HEK293 (cell line): Measurements from ENCODE around the gene CPN2.
A peak's percentile ranks its signal among the peaks of the same experiment; 100 is the strongest.

Experiments
- CTCF ChIP-seq: fragments of 450-650 bp; formaldehyde crosslinking; IDR thresholded peaks from 2 replicates; pipeline ENCODE4 v1.5.1; 2016; ENCODE audit warnings: missing biosample characterization, missing genetic modification characterization
- KLF1 ChIP-seq: fragments of 450-650 bp; formaldehyde crosslinking; IDR thresholded peaks from 2 replicates; pipeline ENCODE4 v1.5.1; 2016; ENCODE audit warnings: missing biosample characterization, missing genetic modification characterization
- KLF9 ChIP-seq: fragments of 450-650 bp; formaldehyde crosslinking; IDR thresholded peaks from 2 replicates; pipeline ENCODE4 v1.5.1; 2016; ENCODE audit warnings: missing biosample characterization, missing genetic modification characterization, low read depth
- PBX3 ChIP-seq: sonication (generic); formaldehyde crosslinking; IDR thresholded peaks from 2 replicates; pipeline ENCODE4 v1.8.1; 2022; ENCODE audit warnings: mild to moderate bottlenecking, moderate library complexity, missing genetic modification reagents
- REST ChIP-seq: fragments of 450-650 bp; formaldehyde crosslinking; IDR thresholded peaks from 2 replicates; pipeline ENCODE4 v1.5.1; 2016; ENCODE audit warnings: missing biosample characterization, missing genetic modification characterization
- YY1 ChIP-seq: fragments of 450-650 bp; formaldehyde crosslinking; IDR thresholded peaks from 2 replicates; pipeline ENCODE4 v1.5.1; 2018; ENCODE audit warnings: missing biosample characterization, missing genetic modification characterization
- ZBTB6 ChIP-seq: fragments of 450-650 bp; formaldehyde crosslinking; IDR thresholded peaks from 2 replicates; pipeline ENCODE4 v1.5.1; 2017; ENCODE audit warnings: missing biosample characterization, missing genetic modification characterization
- ZIC2 ChIP-seq: fragments of 450-650 bp; formaldehyde crosslinking; IDR thresholded peaks from 2 replicates; pipeline ENCODE4 v1.5.1; 2016; ENCODE audit warnings: missing biosample characterization, missing genetic modification characterization
- ZNF114 ChIP-seq: fragments of 450-650 bp; formaldehyde crosslinking; IDR thresholded peaks from 2 replicates; pipeline ENCODE4 v1.5.0; 2017; ENCODE audit warnings: missing biosample characterization, missing genetic modification characterization
- ZNF274 ChIP-seq, 2 experiments: fragments of 200-500 bp in 1 of 2; fragments of 450-650 bp in 1 of 2; sonication (Bioruptor generic) in 1 of 2; formaldehyde crosslinking in 1 of 2; IDR thresholded peaks; 2 replicates each; pipeline versions ENCODE4 v1.5.1 to v1.6.1; 2014 to 2016; ENCODE audit warnings: borderline replicate concordance in 1 of 2, inconsistent platforms in 1 of 2, low read length in 1 of 2, missing biosample characterization in 1 of 2, missing genetic modification characterization in 1 of 2
- ZNF560 ChIP-seq: fragments of 450-650 bp; formaldehyde crosslinking; IDR thresholded peaks from 2 replicates; pipeline ENCODE4 v1.5.1; 2017; ENCODE audit warnings: missing biosample characterization, missing genetic modification characterization, borderline replicate concordance
- ZNF639 ChIP-seq: fragments of 450-650 bp; formaldehyde crosslinking; IDR thresholded peaks from 2 replicates; pipeline ENCODE4 v1.5.1; 2016; ENCODE audit warnings: missing biosample characterization, missing genetic modification characterization

GRCh38 chr3:194333981-194334320 lies 17.2 kb downstream of the CPN2 start:
- no peak for TF ChIP-seq CTCF
- TF ChIP-seq KLF1 (tag by site-specific recombination), result no peak
- no peak for TF ChIP-seq ZNF274 (IDR thresholded peaks at IDR 0.05; ENCODE audit: low read length)
- no peak for TF ChIP-seq ZNF274 (tag by site-specific recombination; IDR thresholded peaks at IDR 0.05; ENCODE audit: borderline replicate concordance)
- TF ChIP-seq REST (tag by site-specific recombination), result no peak
- 0 out of 2 replicates have a peak, but pooled peaks have one; percentile 23 for TF ChIP-seq YY1
- no peak for TF ChIP-seq ZNF114 (tag by site-specific recombination)
- no peak for TF ChIP-seq PBX3
- TF ChIP-seq ZNF639, result no peak
- TF ChIP-seq ZBTB6 (tag by site-specific recombination), result no peak
- no peak for TF ChIP-seq KLF9 (tag by site-specific recombination)
- TF ChIP-seq ZIC2 (tag by site-specific recombination), result no peak
- TF ChIP-seq ZNF560 (tag by site-specific recombination), result no peak
